Activated CD8-positive, alpha-beta memory T cell treated with anti-CD3 and anti-CD28 coated beads for 36 hours (primary cell): ENCODE measurements around the gene TOM1L2. TPM values are rescaled to one million over a fixed set of nuclear protein-coding genes. Genes with fewer than 3 reads are reported as not detected.
"Not testable (repeated sequence)": the region's sequence is repeated elsewhere in the genome, so short reads cannot be mapped to it uniquely, and the experiment has no call there.

Experiments
- CTCF ChIA-PET: fragments of 350-600 bp; sonication (Branson Sonifier 250); formaldehyde crosslinking; loops from one replicate; lab custom pipeline; 2021; ENCODE audit warnings: antibody characterized with exemption; lab: Charles Lee
- POLR2A ChIA-PET: fragments of 350-600 bp; sonication (Branson Sonifier 250); formaldehyde crosslinking; loops from one replicate; lab custom pipeline; 2021; ENCODE audit warnings: antibody characterized with exemption; lab: Charles Lee
- total RNA-seq, 2 experiments: library from RNA; stranded (reverse); gene quantifications; one replicate each; pipeline ENCODE4 v1.2.3, GENCODE V29; 2021

TOM1L2 gene
- total RNA-seq, 2 experiments from 2014 or later = 7.9 to 9.8 TPM

GRCh38 chr17:17955790-17956341 lies 16.3 kb downstream of the TOM1L2 start:
- POLR2A ChIA-PET = interaction anchor here (0.6 kb wide), 1 partner anchor 15 kb away, joined by 6 read pairs; no protein-coding TSS in a partner anchor
- CTCF ChIA-PET = not testable (repeated sequence)

- POLR2A ChIA-PET = no interaction called here
- CTCF ChIA-PET = no interaction called here
Observed at GRCh38 chr17:17954079-17954478, 18.1 kb downstream of the TOM1L2 start.

GRCh38 chr17:17952691-17953090 lies 19.5 kb downstream of the TOM1L2 start:
- POLR2A ChIA-PET = interaction anchor here (0.6 kb wide), 1 partner anchor 142 kb away, joined by 8 read pairs; no protein-coding TSS in a partner anchor
- CTCF ChIA-PET = no interaction called here

GRCh38 chr17:17951524-17951923 lies 20.7 kb downstream of the TOM1L2 start:
- POLR2A ChIA-PET = interaction anchor here (0.6 kb wide), 1 partner anchor 1313 kb away, joined by 6 read pairs; no protein-coding TSS in a partner anchor
- CTCF ChIA-PET = interaction anchor here (0.8 kb wide), 1 partner anchor 11 kb away, joined by 4 read pairs; no protein-coding TSS in a partner anchor

- ChIA-PET POLR2A (no interaction called here), CTCF (no interaction called here)
Observed at GRCh38 chr17:17950806-17951205, 21.4 kb downstream of the TOM1L2 start.

- ChIA-PET CTCF (interaction anchor here (0.8 kb wide), 1 partner anchor 437 kb away, joined by 4 read pairs; no protein-coding TSS in a partner anchor), POLR2A (no interaction called here)
Observed at GRCh38 chr17:17950347-17950746, 21.9 kb downstream of the TOM1L2 start.

- ChIA-PET CTCF (no interaction called here), POLR2A (no interaction called here)
Observed at GRCh38 chr17:17947966-17948365, 24.2 kb downstream of the TOM1L2 start.

GRCh38 chr17:17947309-17947708 lies 24.9 kb downstream of the TOM1L2 start:
- ChIA-PET CTCF (interaction anchor here (0.9 kb wide), 1 partner anchor 11 kb away, joined by 3 read pairs; no protein-coding TSS in a partner anchor), POLR2A (interaction anchor here (1.6 kb wide), 1 partner anchor 13 kb away, joined by 4 read pairs; no protein-coding TSS in a partner anchor)

GRCh38 chr17:17946093-17946492 lies 26.1 kb downstream of the TOM1L2 start:
- ChIA-PET POLR2A (interaction anchor here (1.6 kb wide), 1 partner anchor 14 kb away, joined by 4 read pairs; no protein-coding TSS in a partner anchor), CTCF (interaction anchor here (1.2 to 1.7 kb wide), 2 partner anchors 11 to 14 kb away, joined by 3 to 6 read pairs; no protein-coding TSS in a partner anchor)

- CTCF ChIA-PET = interaction anchor here (1.2 kb wide), 1 partner anchor 15 kb away, joined by 3 read pairs; no protein-coding TSS in a partner anchor
- POLR2A ChIA-PET = interaction anchor here (0.6 kb wide), 1 partner anchor 117 kb away, joined by 3 read pairs; no protein-coding TSS in a partner anchor
Observed at GRCh38 chr17:17944743-17945142, 27.5 kb downstream of the TOM1L2 start.

- CTCF ChIA-PET = no interaction called here
Observed at GRCh38 chr17:17944242-17944641, 28.0 kb downstream of the TOM1L2 start.

GRCh38 chr17:17943281-17943984 lies 28.8 kb downstream of the TOM1L2 start:
- ChIA-PET POLR2A (no interaction called here), CTCF (no interaction called here)

More at GRCh38 chr17:17944242-17944641, 28.0 kb downstream of the TOM1L2 start:
- POLR2A ChIA-PET = no interaction called here

GRCh38 chr17:17942846-17943245 lies 29.4 kb downstream of the TOM1L2 start:
- ChIA-PET POLR2A (no interaction called here), CTCF (no interaction called here)

- ChIA-PET CTCF (no interaction called here), POLR2A (interaction anchor here (0.6 kb wide), 1 partner anchor 14 kb away, joined by 6 read pairs; no protein-coding TSS in a partner anchor)
Observed at GRCh38 chr17:17941015-17941414, 31.2 kb downstream of the TOM1L2 start.

- CTCF ChIA-PET = interaction anchor here (0.9 kb wide), 1 partner anchor 12 kb away, joined by 4 read pairs; no protein-coding TSS in a partner anchor
- POLR2A ChIA-PET = interaction anchor here (0.6 kb wide), 1 partner anchor 15 kb away, joined by 6 read pairs; no protein-coding TSS in a partner anchor
Observed at GRCh38 chr17:17940441-17940911, 31.7 kb downstream of the TOM1L2 start.

GRCh38 chr17:17939941-17940340 lies 32.3 kb downstream of the TOM1L2 start:
- POLR2A ChIA-PET = not testable (repeated sequence)
- CTCF ChIA-PET = interaction anchor here (0.9 kb wide), 1 partner anchor 12 kb away, joined by 4 read pairs; no protein-coding TSS in a partner anchor

- POLR2A ChIA-PET = no interaction called here
- CTCF ChIA-PET = no interaction called here
Observed at GRCh38 chr17:17938388-17939107, 33.7 kb downstream of the TOM1L2 start.

GRCh38 chr17:17937958-17938357 lies 34.2 kb downstream of the TOM1L2 start:
- ChIA-PET CTCF (no interaction called here), POLR2A (no interaction called here)

GRCh38 chr17:17937201-17937853 lies 34.9 kb downstream of the TOM1L2 start:
- CTCF ChIA-PET = no interaction called here
- POLR2A ChIA-PET = no interaction called here
